Stomach (tissue), 4 donors: ENCODE measurements around the gene CLCNKA.

Source experiments
- CTCF ChIP-seq, 7 experiments: fragments of 450-650 bp in 4 of 7; fragments of 200-600 bp in 3 of 7; sonication (generic) in 3 of 7; IDR thresholded peaks; one replicate each; pipeline ENCODE4 v1.5.1; 2016 to 2019; ENCODE audit warnings: antibody characterized with exemption in 7 of 7, control low read depth in 2 of 7, mild to moderate bottlenecking in 1 of 7
- EP300 ChIP-seq: sonication (generic); formaldehyde crosslinking; IDR thresholded peaks from one replicate; pipeline ENCODE4 v1.6.1; 2017; ENCODE audit warnings: antibody characterized with exemption
- POLR2A ChIP-seq, 4 donors: fragments of 450-650 bp; IDR thresholded peaks; one replicate each; pipeline ENCODE4 v1.6.1; 2016; ENCODE audit warnings: antibody characterized with exemption in 4 of 4, control low read depth in 2 of 4, mild to moderate bottlenecking in 1 of 4, moderate library complexity in 1 of 4

DNA sequence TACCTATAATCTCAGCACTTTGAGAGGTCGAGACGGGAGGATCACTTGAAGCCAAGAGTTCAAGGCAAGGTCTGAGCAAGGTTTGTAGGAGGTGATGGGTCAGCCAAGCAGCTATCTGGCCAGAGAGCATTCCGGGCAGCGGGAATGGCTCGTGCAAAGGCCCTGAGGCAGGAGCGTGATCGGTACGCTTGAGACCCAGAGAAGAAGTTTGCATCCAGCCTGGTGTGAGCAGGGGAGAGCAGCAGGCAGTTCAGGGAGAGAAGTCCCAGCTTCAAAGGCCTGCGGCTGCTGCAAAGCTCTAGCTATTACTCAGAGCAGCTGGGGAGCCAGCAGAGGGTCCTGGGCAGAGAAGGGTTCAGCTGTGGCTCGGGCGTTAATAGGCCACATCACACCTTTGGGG lies 22.9 kb upstream of the CLCNKA start:
- no peak for TF ChIP-seq CTCF (IDR thresholded peaks at IDR 0.05)
- TF ChIP-seq EP300 = no peak
- TF ChIP-seq POLR2A (IDR thresholded peaks at IDR 0.05) = no peak
